DOHH2 (cell line): Measurements from ENCODE around the gene C1QTNF4.

Experiments used
- H3F3A ChIP-seq: fragments of 200-600 bp; sonication (generic), shearing (Covaris generic); 2 replicates; pipeline ENCODE4 v1.6.0; 2016; ENCODE audit warnings: antibody characterized with exemption, mild to moderate bottlenecking; ENCODE audit not compliant: control insufficient read depth, insufficient read depth
- H3K27ac ChIP-seq: fragments of 200-600 bp; sonication (generic); 2 replicates; pipeline ENCODE4 v1.5.1; 2014; ENCODE audit warnings: low read depth, mild to moderate bottlenecking, low read length, moderate library complexity
- H3K27me3 ChIP-seq: fragments of 200-600 bp; sonication (generic); 2 replicates; pipeline ENCODE4 v1.6.1; 2014; ENCODE audit warnings: mild to moderate bottlenecking, low read length, mixed read lengths; ENCODE audit not compliant: control insufficient read depth
- H3K36me3 ChIP-seq: fragments of 200-600 bp; sonication (generic); 2 replicates; pipeline ENCODE4 v1.6.1; 2014; ENCODE audit warnings: mild to moderate bottlenecking, low read length, moderate library complexity, mixed read lengths; ENCODE audit not compliant: control insufficient read depth
- H3K4me1 ChIP-seq: fragments of 200-600 bp; sonication (generic); 2 replicates; pipeline ENCODE4 v1.6.1; 2014; ENCODE audit warnings: mild to moderate bottlenecking, low read length, mixed read lengths; ENCODE audit not compliant: control insufficient read depth
- H3K4me2 ChIP-seq: fragments of 200-600 bp; sonication (generic); 2 replicates; pipeline ENCODE4 v1.6.0; 2014; ENCODE audit warnings: mild to moderate bottlenecking, low read length, moderate library complexity
- H3K4me3 ChIP-seq: fragments of 200-600 bp; sonication (generic); 2 replicates; pipeline ENCODE4 v1.5.1; 2014; ENCODE audit warnings: mild to moderate bottlenecking, low read length, mixed read lengths
- H3K79me2 ChIP-seq: fragments of 200-600 bp; sonication (generic); 2 replicates; pipeline ENCODE4 v1.6.1; 2014; ENCODE audit warnings: mild to moderate bottlenecking, low read length, mixed read lengths; ENCODE audit not compliant: control insufficient read depth
- H3K9me2 ChIP-seq: fragments of 200-600 bp; sonication (generic); replicated peaks from 2 replicates; pipeline ENCODE4 v1.6.1; 2014; ENCODE audit warnings: mild to moderate bottlenecking, low read length, mixed read lengths; ENCODE audit not compliant: control insufficient read depth
- H3K9me3 ChIP-seq: fragments of 200-600 bp; sonication (generic); 2 replicates; pipeline ENCODE4 v1.6.1; 2014; ENCODE audit warnings: antibody characterized with exemption, low read length, mixed read lengths; ENCODE audit not compliant: control insufficient read depth, insufficient read depth
- H4K20me1 ChIP-seq: fragments of 200-600 bp; sonication (generic); 2 replicates; pipeline ENCODE4 v1.6.0; 2014; ENCODE audit warnings: low read depth, mild to moderate bottlenecking, antibody characterized with exemption, low read length, moderate library complexity; ENCODE audit not compliant: control insufficient read depth, insufficient read depth
- CTCF ChIP-seq: fragments of 200-600 bp; sonication (generic); IDR thresholded peaks from one replicate; pipeline ENCODE4 v1.5.1; 2014; ENCODE audit warnings: antibody characterized with exemption, mild to moderate bottlenecking, low read depth, low read length; ENCODE audit not compliant: poor library complexity, severe bottlenecking
- EZH2phosphoT487 ChIP-seq: fragments of 200-600 bp; sonication (generic); IDR thresholded peaks from 2 replicates; pipeline ENCODE4 v1.6.1; 2017; ENCODE audit warnings: borderline replicate concordance, mild to moderate bottlenecking, antibody characterized with exemption, low read length, moderate library complexity, mixed read lengths

Gene C1QTNF4

DNA sequence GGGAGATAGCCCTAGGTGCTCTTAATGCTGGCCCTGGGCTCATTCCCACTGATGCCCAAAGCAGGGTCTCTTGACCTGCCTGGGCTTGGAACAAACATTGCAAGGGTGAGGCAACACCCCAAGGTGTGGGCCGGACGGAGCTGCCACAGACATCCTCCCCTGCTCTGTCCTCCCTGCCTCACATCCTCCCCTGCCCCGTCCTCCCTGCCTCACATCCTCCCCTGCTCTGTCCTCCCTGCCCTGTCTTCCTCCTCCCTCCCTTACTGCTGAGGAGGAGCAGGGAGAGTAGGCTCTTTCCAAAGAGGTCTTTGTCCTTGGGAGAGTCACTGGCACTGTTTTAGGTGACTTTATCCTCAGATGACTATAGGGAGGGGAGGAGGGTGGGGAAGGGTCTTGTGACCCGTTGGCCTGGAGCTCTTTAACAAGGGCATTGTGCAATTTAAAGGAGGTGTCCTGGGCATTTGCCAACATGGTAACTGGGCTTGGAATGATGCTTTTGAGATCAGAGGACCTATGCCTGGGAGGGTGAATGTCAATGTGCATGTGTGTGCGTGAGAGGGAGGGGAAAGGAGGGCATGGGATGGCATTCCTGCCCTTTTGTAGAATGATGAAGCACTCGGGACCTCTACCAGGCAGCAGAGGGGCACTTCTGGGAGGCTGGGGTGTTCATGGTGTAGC lies 7.0 kb downstream of the C1QTNF4 start:
- Histone ChIP-seq H3K9me2 (no peaks in the 10 kb centered on the region), H3K36me3 (peaks cover 31% of the 10 kb centered on the region), H3F3A (no peaks in the 10 kb centered on the region), H3K27ac (no peak overlapping the region), H3K27me3 (peaks cover 3% of the 10 kb centered on the region; the same call in 1 of the 2 replicates), H3K4me2 (no peak overlapping the region), H3K9me3 (no peaks in the 10 kb centered on the region), H3K79me2 (no peaks in the 10 kb centered on the region), H4K20me1 (no peaks in the 10 kb centered on the region), H3K4me1 (peaks cover 7% of the 10 kb centered on the region; the same call in 1 of the 2 replicates), H3K4me3 (no peak overlapping the region)
- TF ChIP-seq EZH2phosphoT487 (no peak), CTCF (no peak)

DNA sequence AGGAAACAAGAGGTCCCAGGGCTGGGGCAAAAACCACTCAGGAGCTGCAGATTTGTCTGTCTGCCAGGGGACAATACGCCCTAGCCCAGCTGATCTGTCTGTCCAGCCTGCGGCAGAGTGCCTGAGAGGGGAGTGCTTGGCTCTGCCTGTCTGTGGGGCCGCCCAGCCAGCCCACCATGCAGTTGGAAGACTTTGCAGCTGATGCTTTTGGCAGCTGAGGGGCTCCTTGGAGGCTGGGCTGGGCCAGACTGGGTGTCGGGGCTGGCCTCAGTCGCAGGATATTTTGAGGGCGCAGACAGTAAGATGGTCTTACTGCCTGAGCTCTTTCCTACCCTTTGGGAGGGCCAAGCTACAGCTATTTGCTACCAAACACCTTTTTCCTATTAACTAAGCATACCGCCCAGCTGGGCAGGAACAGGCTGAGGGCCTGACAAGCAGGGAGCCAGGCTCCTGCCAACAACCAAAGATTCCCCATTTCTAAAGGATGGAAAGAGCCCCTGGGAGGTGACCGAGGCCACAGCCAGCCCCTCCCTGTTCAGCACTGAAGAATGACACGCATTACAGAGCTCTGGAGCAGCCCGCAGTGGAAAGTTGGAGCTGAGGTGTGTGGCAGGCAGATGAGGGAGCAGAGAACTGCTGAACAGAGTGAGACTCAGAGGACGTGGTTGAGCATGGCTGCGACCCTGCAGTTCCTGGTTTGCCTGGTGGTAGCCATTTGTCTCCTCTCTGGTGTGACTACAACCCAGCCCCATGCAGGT lies 7.9 kb downstream of the C1QTNF4 start, which contains the start of gene FAM180B:
FAM180B (plus strand) TSS at position 581 of the 758 bp plus-strand sequence; CDS start at position 672, 91 bp downstream.
- H3K36me3 ChIP-seq: peaks cover 40% of the 10 kb centered on the region
- no peaks in the 10 kb centered on the region for H3F3A ChIP-seq
- H3K9me3 ChIP-seq: no peaks in the 10 kb centered on the region
- H3K27me3 ChIP-seq: no peaks in the 10 kb centered on the region
- no peaks in the 10 kb centered on the region for H3K9me2 ChIP-seq
- no peak within 1 kb of the TSS for H3K27ac ChIP-seq
- no peaks in the 10 kb centered on the region for H3K4me1 ChIP-seq
- no peaks in the 10 kb centered on the region for H4K20me1 ChIP-seq
- TF ChIP-seq EZH2phosphoT487 (no peak), CTCF (no peak)
- H3K4me3 ChIP-seq: no peak within 1 kb of the TSS
- H3K4me2 ChIP-seq: no peak within 1 kb of the TSS
- no peaks in the 10 kb centered on the region; the same call in 1 of the 2 replicates for H3K79me2 ChIP-seq

- Histone ChIP-seq H3K36me3 (peaks cover 58% of the 10 kb centered on the region), H3K9me3 (no peaks in the 10 kb centered on the region), H3K9me2 (no peaks in the 10 kb centered on the region), H3K4me2 (no peak overlapping the region), H4K20me1 (no peaks in the 10 kb centered on the region), H3K27ac (no peak overlapping the region), H3K79me2 (peaks cover 21% of the 10 kb centered on the region), H3F3A (no peaks in the 10 kb centered on the region), H3K4me1 (peaks cover 13% of the 10 kb centered on the region), H3K4me3 (no peak overlapping the region), H3K27me3 (no peaks in the 10 kb centered on the region)
- no peak for TF ChIP-seq EZH2phosphoT487
- TF ChIP-seq CTCF: no peak
These were observed 10.4 kb downstream of the C1QTNF4 start for GRCh38 chr11:47583844-47584243.
